Ovary (tissue), 3 donors: ENCODE results near the gene ELAVL1.

ENCODE experiments used
- CTCF ChIP-seq, 3 donors: fragments of 450-650 bp in 2 of 3; fragments of 200-600 bp in 1 of 3; IDR thresholded peaks; one replicate each; pipeline versions ENCODE4 v1.5.1 to v1.8.0; 2016 to 2022; ENCODE audit warnings: antibody characterized with exemption in 3 of 3, mild to moderate bottlenecking in 1 of 3
- POLR2A ChIP-seq: fragments of 450-650 bp; IDR thresholded peaks from one replicate; pipeline ENCODE4 v1.6.1; 2017; ENCODE audit warnings: antibody characterized with exemption, mild to moderate bottlenecking, moderate library complexity
- donor health status: DM: no; HTN: no; CAD: no.

GRCh38 chr19:7996883-7997282 lies 8.6 kb downstream of the ELAVL1 start:
- TF ChIP-seq CTCF (IDR thresholded peaks at IDR 0.05) = no peak
- TF ChIP-seq POLR2A = no peak
